ENCODE results near the gene FOSB. TPM values are rescaled to one million over a fixed set of nuclear protein-coding genes. Genes with fewer than 3 reads are reported as not detected.

The FOSB gene
- total and polyA plus RNA-seq, 7 donors, result 1.1 to 28.1 (median 11.0) TPM

GRCh38 chr19:45437328-45437727 is 30.5 kb upstream of the FOSB start:
- no peaks in the 10 kb centered on the region for H3K36me3 ChIP-seq
- no peaks in the 10 kb centered on the region for H3K9me3 ChIP-seq
- intact Hi-C loops (cut with DNase I), result loop anchor here (10.0 kb wide), 1 partner anchor 147 kb away; the partner anchor contains the start of gene OPA3
- DNase-seq, result no peak
- peaks cover 0 to 13% (median 9%) of the 10 kb centered on the region in 4 donors for H3K4me1 ChIP-seq
- no peaks in the 10 kb centered on the region for H3K27me3 ChIP-seq
- TF ChIP-seq EP300 (IDR thresholded peaks at IDR 0.05) (no peak), CTCF (IDR thresholded peaks at IDR 0.05) (no peak), POLR2AphosphoS5 (IDR thresholded peaks at IDR 0.05) (no peak), POLR2A (IDR thresholded peaks at IDR 0.05) (no peak)
- H3K4me3 ChIP-seq, result no peak overlapping the region
- H3K27ac ChIP-seq, result no peak overlapping the region
- WGBS, 2 donors, result 88 to 90% methylated on average over 3 of the region's 3 CpGs

DNA sequence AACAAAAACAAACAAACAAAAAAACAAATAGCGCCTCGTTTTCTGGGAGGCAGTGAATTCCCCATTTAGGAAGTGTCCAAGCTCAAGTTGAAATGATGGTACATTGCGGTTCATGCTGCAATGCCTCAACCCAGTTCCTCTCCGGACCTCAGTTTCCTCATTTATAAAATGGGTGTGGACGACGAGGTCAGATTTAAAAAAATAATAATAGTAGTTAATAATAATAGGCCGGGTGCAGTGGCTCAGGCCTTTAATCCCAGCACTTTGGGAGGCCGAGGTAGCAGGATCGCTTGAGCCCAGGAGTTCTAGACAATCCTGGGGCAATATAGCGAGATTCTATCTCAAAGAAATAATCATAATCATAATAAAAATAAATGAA is 28.6 kb upstream of the FOSB start:
- TF ChIP-seq POLR2AphosphoS5 (IDR thresholded peaks at IDR 0.05), result no peak
- no peak for TF ChIP-seq CTCF (IDR thresholded peaks at IDR 0.05)
- TF ChIP-seq POLR2A (IDR thresholded peaks at IDR 0.05), result no peak
- no peak for TF ChIP-seq EP300 (IDR thresholded peaks at IDR 0.05)
- intact Hi-C loops (cut with DNase I), result loop anchor here (1.0 to 10.0 kb wide), 2 partner anchors 39 to 146 kb away; partner anchors contain the start of gene OPA3
- WGBS, 2 donors, result 27 to 32% methylated on average over 10 of the region's 10 CpGs
- Histone ChIP-seq H3K36me3 (no peaks in the 10 kb centered on the region), H3K4me1 (peaks cover 0 to 26% (median 23%) of the 10 kb centered on the region in 4 donors), H3K27me3 (no peaks in the 10 kb centered on the region), H3K27ac (peak overlapping the region; percentile 93 to 96 (median 94)), H3K4me3 (peak overlapping the region; percentile 55 to 71 (median 66)), H3K9me3 (no peaks in the 10 kb centered on the region)
- no peak for DNase-seq

DNA sequence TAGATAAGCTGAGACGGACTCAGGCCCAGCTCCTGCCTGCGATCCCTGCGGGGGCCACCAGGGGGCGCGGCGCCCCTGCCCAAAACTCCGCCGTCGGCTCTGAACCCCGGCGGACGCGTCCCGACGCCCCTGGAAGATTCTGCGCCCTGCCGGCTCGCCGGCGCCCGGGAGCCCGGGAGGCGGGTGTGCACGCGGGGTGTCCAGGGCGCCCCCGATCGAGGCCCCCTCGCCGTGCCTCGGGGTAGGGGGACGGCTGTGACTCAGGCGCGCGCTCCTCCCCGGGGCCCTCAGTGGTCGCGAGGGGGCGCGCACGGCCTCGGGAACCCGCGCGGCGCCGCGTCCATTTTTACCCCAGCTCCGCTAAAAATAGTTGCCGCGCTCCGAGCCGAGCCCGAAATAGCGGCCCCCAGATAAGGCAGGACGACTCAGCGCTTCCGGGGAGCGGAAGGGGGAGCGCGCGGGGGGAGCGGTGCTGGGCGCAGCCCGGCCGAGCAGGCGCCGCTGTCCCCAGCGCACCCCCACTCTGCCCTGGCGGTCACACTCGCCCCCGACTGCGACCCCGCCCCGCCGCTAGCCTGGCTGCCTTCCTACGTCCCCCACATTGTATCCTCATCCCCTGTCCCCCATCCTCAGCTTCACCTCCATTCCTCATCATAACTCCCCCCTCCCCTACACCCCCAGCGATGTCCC is 28.1 kb upstream of the FOSB start:
- TF ChIP-seq EP300 (IDR thresholded peaks at IDR 0.05), result peak in 2 of 4 donors; percentile 30 to 44
- no peak for TF ChIP-seq POLR2A (IDR thresholded peaks at IDR 0.05)
- TF ChIP-seq CTCF (IDR thresholded peaks at IDR 0.05), result peak; percentile 91 to 100 (median 94)
- peak; percentile 22 to 62 (median 42) for TF ChIP-seq POLR2AphosphoS5 (IDR thresholded peaks at IDR 0.05)
- Histone ChIP-seq H3K4me1 (peaks cover 0 to 31% (median 28%) of the 10 kb centered on the region in 4 donors), H3K27me3 (no peaks in the 10 kb centered on the region), H3K4me3 (peak overlapping the region; percentile 55 to 71 (median 66)), H3K36me3 (no peaks in the 10 kb centered on the region), H3K27ac (peak overlapping the region; percentile 93 to 96 (median 94)), H3K9me3 (no peaks in the 10 kb centered on the region)
- peak; percentile 95 for DNase-seq
- intact Hi-C loops (cut with DNase I), result loop anchor here (1.0 to 10.0 kb wide), 2 partner anchors 39 to 145 kb away; partner anchors contain the start of gene OPA3
- 0 to 1% methylated on average over 78 of the region's 78 CpGs for WGBS, 2 donors

DNA sequence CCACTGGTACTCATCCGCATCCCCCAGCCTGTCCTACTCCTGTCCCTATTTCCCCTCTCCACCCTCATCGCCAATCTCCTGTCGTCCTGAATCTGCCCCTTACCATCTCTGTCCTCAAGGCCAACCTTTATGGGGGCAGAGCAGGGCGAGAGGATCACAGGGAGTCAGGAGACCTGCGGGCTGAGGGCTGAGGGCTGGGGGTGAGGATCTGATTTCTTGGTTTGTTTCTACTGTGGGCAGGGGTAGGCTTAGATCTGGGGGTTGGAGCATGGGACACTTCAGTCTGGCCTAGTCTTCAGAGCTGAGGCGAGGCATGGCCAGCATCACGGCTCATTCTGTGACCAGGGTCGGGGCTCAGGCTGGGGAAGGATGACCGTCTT is 27.5 kb upstream of the FOSB start:
- Histone ChIP-seq H3K4me3 (peak overlapping the region; percentile 55 to 71 (median 66)), H3K4me1 (peaks cover 0 to 36% (median 32%) of the 10 kb centered on the region in 4 donors), H3K27me3 (no peaks in the 10 kb centered on the region), H3K27ac (peak overlapping the region; percentile 93 to 96 (median 94)), H3K36me3 (no peaks in the 10 kb centered on the region), H3K9me3 (no peaks in the 10 kb centered on the region)
- intact Hi-C loops (cut with DNase I), result no loop called here
- 63 to 67% methylated on average over 9 of the region's 9 CpGs for WGBS, 2 donors
- TF ChIP-seq EP300 (IDR thresholded peaks at IDR 0.05) (no peak), POLR2A (IDR thresholded peaks at IDR 0.05) (no peak), CTCF (IDR thresholded peaks at IDR 0.05) (no peak), POLR2AphosphoS5 (IDR thresholded peaks at IDR 0.05) (no peak)
- DNase-seq, result no peak

Measured in sigmoid colon (tissue), 7 donors.